IMR-90 (cell line): ENCODE data around the gene ERGIC1. TPM values are rescaled to one million over a fixed set of nuclear protein-coding genes. Genes with fewer than 3 reads are reported as not detected.

Experiments used
- ATAC-seq: fragments of 200-7000 bp; cut with Tn5 transposase; 2 replicates; pipeline ENCODE4 v1.9.1; 2020; ENCODE audit warnings: low read depth, mild to moderate bottlenecking, moderate library complexity
- BruUV-seq: library from RNA; stranded (reverse); fragments of 400-500 nt; replicated peaks from 2 replicates; lab custom pipeline; 2021; lab: Mats Ljungman, UMichigan
- CTCF ChIA-PET: fragments of 300-600 bp; formaldehyde crosslinking; extraction: SDS; loops from one replicate; lab custom pipeline; 2021; ENCODE audit warnings: antibody characterized with exemption; lab: Yijun Ruan, JAX
- POLR2A ChIA-PET: fragments of 300-600 bp; sonication (Branson Sonifier 250); formaldehyde crosslinking; loops from one replicate; lab custom pipeline; 2022; ENCODE audit warnings: antibody characterized with exemption; ENCODE audit not compliant: unreplicated experiment; lab: Charles Lee
- DNase-seq: peaks from one replicate; pipeline ENCODE4 v3.0.0; 2013
- H2AFZ ChIP-seq: replicated peaks from 2 replicates; pipeline ENCODE3; 2013; ENCODE audit warnings: low read length, mild to moderate bottlenecking; ENCODE audit not compliant: poor library complexity
- H2AK5ac ChIP-seq: 2 replicates; pipeline ENCODE4 v1.6.1; 2013; ENCODE audit warnings: low read depth, low read length, inconsistent platforms
- H2AK9ac ChIP-seq: replicated peaks from 2 replicates; pipeline ENCODE3; 2013; ENCODE audit warnings: mild to moderate bottlenecking, low read depth, low read length, moderate library complexity; ENCODE audit not compliant: poor library complexity
- H2BK120ac ChIP-seq: 2 replicates; pipeline ENCODE4 v1.6.1; 2013; ENCODE audit warnings: low read depth, low read length, inconsistent platforms
- H2BK15ac ChIP-seq: 3 replicates; pipeline ENCODE4 v1.6.1; 2013; ENCODE audit warnings: low read depth, low read length, inconsistent platforms
- H2BK20ac ChIP-seq: 2 replicates; pipeline ENCODE4 v1.6.1; 2013; ENCODE audit warnings: low read depth, mild to moderate bottlenecking, inconsistent platforms, low read length, moderate library complexity
- H2BK5ac ChIP-seq: 2 replicates; pipeline ENCODE4 v1.6.1; 2013; ENCODE audit warnings: mild to moderate bottlenecking, low read depth, low read length, inconsistent platforms; ENCODE audit not compliant: poor library complexity, severe bottlenecking
- H3K14ac ChIP-seq: replicated peaks from 2 replicates; pipeline ENCODE4 v1.6.1; 2013; ENCODE audit warnings: low read depth, low read length, inconsistent platforms
- H3K18ac ChIP-seq: 2 replicates; pipeline ENCODE4 v1.6.1; 2013; ENCODE audit warnings: low read depth, low read length, control low read depth
- H3K23ac ChIP-seq: 2 replicates; pipeline ENCODE4 v1.6.1; 2013; ENCODE audit warnings: low read depth, low read length, inconsistent platforms
- H3K27ac ChIP-seq: 2 replicates; pipeline ENCODE4 v1.5.1; 2013; ENCODE audit warnings: mild to moderate bottlenecking, control low read depth, low read length; ENCODE audit not compliant: insufficient read depth
- H3K27me3 ChIP-seq: 2 replicates; pipeline ENCODE4 v1.6.1; 2013; ENCODE audit warnings: low read length; ENCODE audit not compliant: control insufficient read depth, insufficient read depth
- H3K36me3 ChIP-seq: 2 replicates; pipeline ENCODE4 v1.6.1; 2013; ENCODE audit warnings: low read length, mixed read lengths; ENCODE audit not compliant: control insufficient read depth, insufficient read depth
- H3K4ac ChIP-seq: 2 replicates; pipeline ENCODE4 v1.6.1; 2013; ENCODE audit warnings: low read depth, low read length, inconsistent platforms
- H3K4me1 ChIP-seq: 2 replicates; pipeline ENCODE4 v1.6.1; 2013; ENCODE audit warnings: low read length, mixed read lengths; ENCODE audit not compliant: control insufficient read depth, insufficient read depth
- H3K4me2 ChIP-seq: 2 replicates; pipeline ENCODE4 v1.6.1; 2013; ENCODE audit warnings: low read depth, mild to moderate bottlenecking, control low read depth, low read length, moderate library complexity
- H3K4me3 ChIP-seq: 2 replicates; pipeline ENCODE4 v1.5.1; 2013; ENCODE audit warnings: low read depth, mild to moderate bottlenecking, control low read depth, low read length, moderate library complexity; ENCODE audit not compliant: insufficient read depth
- H3K56ac ChIP-seq: 2 replicates; pipeline ENCODE4 v1.6.1; 2013; ENCODE audit warnings: low read length, inconsistent platforms; ENCODE audit not compliant: insufficient read depth; ENCODE audit errors: extremely low read depth
- H3K79me1 ChIP-seq, 2 experiments: 2 replicates each; pipeline ENCODE4 v1.6.1; 2013; ENCODE audit warnings: low read length in 2 of 2, inconsistent platforms in 1 of 2, low read depth in 1 of 2
- H3K9ac ChIP-seq: 2 replicates; pipeline ENCODE4 v1.6.1; 2013; ENCODE audit warnings: low read depth, low read length, control low read depth
- H3K9me1 ChIP-seq: 2 replicates; pipeline ENCODE4 v1.6.1; 2013; ENCODE audit warnings: low read length, inconsistent platforms; ENCODE audit not compliant: insufficient read depth
- H3K9me3 ChIP-seq: 2 replicates; pipeline ENCODE4 v1.6.1; 2013; ENCODE audit warnings: low read length; ENCODE audit not compliant: control insufficient read depth, insufficient read depth
- H4K20me1 ChIP-seq: 2 replicates; pipeline ENCODE4 v1.6.1; 2013; ENCODE audit warnings: low read length, inconsistent platforms; ENCODE audit not compliant: insufficient read depth
- H4K5ac ChIP-seq: 2 replicates; pipeline ENCODE4 v1.6.1; 2013; ENCODE audit warnings: mild to moderate bottlenecking, low read depth, low read length, control low read depth
- H4K8ac ChIP-seq, 2 experiments: 2 replicates each; pipeline ENCODE4 v1.6.1; 2013; ENCODE audit warnings: low read depth in 2 of 2, low read length in 2 of 2, control low read depth in 1 of 2, inconsistent platforms in 1 of 2
- H4K91ac ChIP-seq: 2 replicates; pipeline ENCODE4 v1.6.1; 2013; ENCODE audit warnings: low read depth, low read length, inconsistent platforms; ENCODE audit not compliant: insufficient read depth
- ELK1 ChIP-seq: fragments of 150-350 bp; IDR thresholded peaks from 2 replicates; pipeline ENCODE4 v1.6.1; 2016; ENCODE audit warnings: low read depth, mild to moderate bottlenecking, low read length, moderate library complexity, borderline replicate concordance
- FOS ChIP-seq: fragments of 150-350 bp; IDR thresholded peaks from 2 replicates; pipeline ENCODE4 v1.6.1; 2016; ENCODE audit warnings: low read depth, low read length
- POLR2A ChIP-seq: IDR thresholded peaks from 2 replicates; pipeline ENCODE4 v1.6.1; 2012; ENCODE audit warnings: mild to moderate bottlenecking, low read depth, low read length
- RAD21 ChIP-seq: IDR thresholded peaks from 2 replicates; pipeline ENCODE4 v1.6.1; 2012; ENCODE audit warnings: low read length, improper control_type of control experiment
- WGBS, 2 experiments: methylation state at CpG; one replicate each; pipeline versions ENCODE4 v1.1.5 to v1.1.7; 2013; ENCODE audit warnings: missing lambda C conversion rate in 2 of 2; ENCODE audit not compliant: insufficient read length in 1 of 2; ENCODE audit errors: extremely low coverage in 2 of 2; 5-methylcytosine and 5-hydroxymethylcytosine counted together
- dilution Hi-C: fragments of 300-500 bp; cut with HindIII; formaldehyde crosslinking; loops from one replicate; pipeline ENCODE4 v1.14.3; 2018; ENCODE audit warnings: low sequenced_read_pairs; ENCODE audit not compliant: unreplicated experiment
- in situ Hi-C: fragments of 300-500 bp; cut with MboI; formaldehyde crosslinking; loops from 3 replicates; pipeline ENCODE4 v1.14.3; 2019; ENCODE audit warnings: low sequenced_read_pairs, inconsistent platforms, mixed read lengths
- intact Hi-C: fragments of 100-400 bp; cut with micrococcal nuclease; formaldehyde crosslinking; loops from 2 replicates; pipeline ENCODE4 v1.10.0; 2022
- polyA plus RNA-seq, 3 experiments: library from polyadenylated mRNA; depleted of rRNA; stranded (reverse); fragments of >200 nt; gene quantifications; 2 replicates each; pipeline ENCODE4 v1.2.3, GENCODE V29; 2012; ENCODE audit warnings: low replicate concordance in 1 of 3
- total RNA-seq: library from RNA; depleted of rRNA; stranded (reverse); fragments of >200 nt; gene quantifications from 2 replicates; pipeline ENCODE4 v1.2.3, GENCODE V29; 2012

The ERGIC1 gene
- total and polyA plus RNA-seq, 2 of the 4 experiments (the other 2 are of a cell fraction) = 134 to 192 TPM

GRCh38 chr5:172844577-172844838, 10.5 kb downstream of the ERGIC1 start:
- intact Hi-C loops (no loop called here), in situ Hi-C loops (no loop called here), dilution Hi-C loops (no loop called here)
- Histone ChIP-seq H4K8ac (no peak overlapping the region), H3K9me1 (peaks cover 36% of the 10 kb centered on the region), H3K27me3 (no peaks in the 10 kb centered on the region), H2AK9ac (no peak overlapping the region), H3K36me3 (peaks cover 13% of the 10 kb centered on the region), H3K9ac (no peak overlapping the region), H4K5ac (no peak overlapping the region), H4K91ac (no peak overlapping the region), H2BK5ac (no peak overlapping the region), H2AK5ac (no peak overlapping the region), H3K18ac (no peak overlapping the region), H3K4ac (no peak overlapping the region), H3K9me3 (no peaks in the 10 kb centered on the region), H3K4me2 (no peak overlapping the region), H3K23ac (no peak overlapping the region), H3K27ac (no peak overlapping the region), H2AFZ (no peak overlapping the region), H3K14ac (no peak overlapping the region), H4K20me1 (peaks cover 50% of the 10 kb centered on the region), H2BK20ac (no peak overlapping the region), H3K4me1 (peaks cover 15% of the 10 kb centered on the region), H3K56ac (no peak overlapping the region), H3K79me1 (peaks cover 8 to 91% of the 10 kb centered on the region in 2 experiments; a peak in 3 of 4 replicates), H2BK15ac (no peak overlapping the region), H2BK120ac (no peak overlapping the region), H3K4me3 (no peak overlapping the region)
- TF ChIP-seq RAD21 = no peak
- no peak for TF ChIP-seq ELK1
- no peak for TF ChIP-seq FOS
- 0 out of 2 replicates have a peak, but pooled peaks have one; percentile 4 for TF ChIP-seq POLR2A
- DNase-seq (no peak), ATAC-seq (no peak)
- ChIA-PET POLR2A (no interaction called here), CTCF (no interaction called here)
- no CpG with 5 or more reads among the region's 2 CpGs for WGBS, 2 experiments
- BruUV-seq = no TSS peak
